SK-N-MC (cell line): ENCODE data around the gene GRM7.

Source experiments
- EZH2 ChIP-seq: fragments of 200-600 bp; sonication (generic); IDR thresholded peaks from one replicate; pipeline ENCODE4 v1.6.1; 2017; ENCODE audit warnings: antibody characterized with exemption
- POLR2AphosphoS5 ChIP-seq: IDR thresholded peaks from 2 replicates; pipeline ENCODE4 v1.6.1; 2012; ENCODE audit warnings: mild to moderate bottlenecking, low read depth, low read length, borderline replicate concordance

DNA sequence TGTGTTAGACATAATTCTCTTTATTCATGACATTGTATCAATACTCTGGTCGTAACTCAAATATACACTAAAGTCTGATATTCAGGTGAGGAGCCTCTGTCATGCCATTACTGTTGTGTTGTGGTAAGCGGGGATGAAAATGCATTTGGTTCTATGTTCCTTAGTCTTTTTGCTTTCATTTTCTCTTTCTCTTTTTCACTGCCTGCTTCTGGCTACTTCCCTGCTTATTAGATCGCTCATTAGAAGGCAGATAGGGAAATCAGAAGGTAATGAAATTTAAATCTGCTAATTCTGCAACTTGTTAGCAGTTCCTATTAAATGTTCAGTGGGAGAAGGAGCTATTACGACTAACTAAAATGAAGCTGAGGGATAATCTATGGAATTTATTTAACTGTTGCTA lies 345.0 kb downstream of the GRM7 start:
- no peak for TF ChIP-seq EZH2
- no peak for TF ChIP-seq POLR2AphosphoS5
